Central memory CD4-positive, alpha-beta T cell (primary cell): ENCODE data around the gene KRTAP10-10.
"Not testable (repeated sequence)": the region's sequence is repeated elsewhere in the genome, so short reads cannot be mapped to it uniquely, and the experiment has no call there.

ENCODE experiments used
- DNase-seq: peaks from one replicate; pipeline ENCODE4 v3.0.0; 2022
- total RNA-seq, 3 experiments: gene quantifications; one replicate each; lab custom pipeline; 2026; lab: John Stamatoyannopoulos, UW

The KRTAP10-10 gene
- 0 reads per million in 3 experiments for total RNA-seq

GRCh38 chr21:44637018-44637850, at the start of gene KRTAP10-10:
TSS of gene KRTAP10-10 (plus strand) at chr21:44637356. CDS start at chr21:44637418, 62 bp downstream.
- no peak for DNase-seq

- DNase-seq: no peak
Observed at GRCh38 chr21:44589094-44589493, 48.1 kb upstream of the KRTAP10-10 start.

GRCh38 chr21:44589586-44590305, 47.4 kb upstream of the KRTAP10-10 start:
- DNase-seq: no peak

GRCh38 chr21:44590311-44590721, 46.8 kb upstream of the KRTAP10-10 start:
- no peak for DNase-seq

GRCh38 chr21:44590897-44591800, 46.0 kb upstream of the KRTAP10-10 start:
- not testable (repeated sequence) for DNase-seq

GRCh38 chr21:44591801-44592130, 45.4 kb upstream of the KRTAP10-10 start:
- not testable (repeated sequence) for DNase-seq

- no peak for DNase-seq
Observed at GRCh38 chr21:44592446-44593311, 44.5 kb upstream of the KRTAP10-10 start, which contains the start of gene KRTAP10-6. TSS of gene KRTAP10-6 (minus strand) at chr21:44592505. CDS start at chr21:44592484, 21 bp downstream.

GRCh38 chr21:44593598-44594405, 43.4 kb upstream of the KRTAP10-10 start:
- DNase-seq: no peak

GRCh38 chr21:44594406-44594916, 42.7 kb upstream of the KRTAP10-10 start:
- no peak for DNase-seq

- no peak for DNase-seq
Observed at GRCh38 chr21:44595524-44595923, 41.6 kb upstream of the KRTAP10-10 start.

GRCh38 chr21:44596068-44596725, 41.0 kb upstream of the KRTAP10-10 start:
- DNase-seq: no peak

GRCh38 chr21:44598061-44598460, 39.1 kb upstream of the KRTAP10-10 start:
- DNase-seq: no peak

- DNase-seq: no peak
Observed at GRCh38 chr21:44599264-44600029, 37.7 kb upstream of the KRTAP10-10 start.

GRCh38 chr21:44600118-44600978, 36.8 kb upstream of the KRTAP10-10 start, which contains the start of gene KRTAP10-7:
TSS of gene KRTAP10-7 (plus strand) at chr21:44600597. CDS start at chr21:44600622, 25 bp downstream.
- not testable (repeated sequence) for DNase-seq

GRCh38 chr21:44601091-44601490, 36.1 kb upstream of the KRTAP10-10 start:
- not testable (repeated sequence) for DNase-seq

- no peak for DNase-seq
Observed at GRCh38 chr21:44601596-44602462, 35.3 kb upstream of the KRTAP10-10 start.

GRCh38 chr21:44602463-44602850, 34.7 kb upstream of the KRTAP10-10 start:
- no peak for DNase-seq
